ENCODE results near the gene GPR137B. TPM values are rescaled to one million over a fixed set of nuclear protein-coding genes. Genes with fewer than 3 reads are reported as not detected.
A peak's percentile ranks its signal among the peaks of the same experiment; 100 is the strongest.

Gene GPR137B
- total and polyA plus RNA-seq, 8 donors: 9.3 to 37.4 (median 12.7) TPM

DNA sequence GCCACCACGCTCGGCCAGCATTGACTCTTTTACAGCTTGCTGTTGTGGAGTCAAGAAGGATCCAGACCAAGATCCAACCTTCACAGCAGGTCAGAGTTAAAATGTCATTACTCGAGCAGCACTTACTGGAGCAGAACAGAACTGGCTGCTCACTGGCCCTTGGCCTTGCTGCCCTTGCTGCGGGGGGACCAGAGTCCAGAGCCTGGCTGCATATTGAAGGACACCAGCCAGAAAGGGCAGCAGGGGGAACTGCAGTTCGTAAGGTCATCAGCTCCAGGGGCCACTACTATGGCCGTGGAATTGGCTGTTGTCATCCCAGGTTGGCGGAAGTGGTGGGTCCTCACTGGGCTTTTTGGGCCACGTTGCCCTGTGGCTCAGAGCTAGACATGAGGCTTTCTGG, 15.3 kb upstream of the GPR137B start:
- ATAC-seq: no peak
- intact Hi-C loops (cut with DNase I): no loop called here

DNA sequence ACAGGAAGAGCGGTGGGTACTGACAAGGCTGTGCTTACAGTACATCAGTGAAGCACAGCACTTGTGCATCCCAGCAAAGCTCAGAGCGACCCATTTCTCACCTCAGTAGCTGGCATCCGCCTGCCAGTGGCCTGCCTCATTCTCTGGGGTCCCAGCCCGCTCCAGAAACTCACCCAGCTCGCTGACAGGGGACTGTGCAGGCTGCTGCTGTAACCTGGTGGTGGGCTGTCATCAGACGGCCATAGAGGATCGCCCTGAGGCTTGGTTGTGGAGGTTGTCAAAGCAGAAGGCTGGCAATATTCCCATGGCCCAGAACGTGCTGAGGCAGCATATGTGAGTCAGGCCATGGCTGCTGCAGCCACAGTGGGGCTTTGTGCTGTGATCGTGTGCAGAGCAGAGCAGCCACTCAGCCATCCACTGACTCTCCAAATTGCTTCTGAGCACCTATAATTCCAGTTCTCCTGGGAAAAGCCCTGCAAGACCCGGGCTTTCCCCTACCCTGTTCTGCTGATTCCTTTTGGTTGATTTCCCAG, 13.6 kb upstream of the GPR137B start:
- intact Hi-C loops (cut with DNase I): no loop called here
- DNase-seq (peak in 1 of 4 donors; percentile 37), ATAC-seq (peak; percentile 49)
- no peaks in the 10 kb centered on the region for H3K9me3 ChIP-seq
- no peaks in the 10 kb centered on the region for H3K4me1 ChIP-seq
- H3K27me3 ChIP-seq: peaks cover 0 to 12% of the 10 kb centered on the region in 2 donors
- no peak overlapping the region for H3K27ac ChIP-seq
- TF ChIP-seq, protein P1, sequence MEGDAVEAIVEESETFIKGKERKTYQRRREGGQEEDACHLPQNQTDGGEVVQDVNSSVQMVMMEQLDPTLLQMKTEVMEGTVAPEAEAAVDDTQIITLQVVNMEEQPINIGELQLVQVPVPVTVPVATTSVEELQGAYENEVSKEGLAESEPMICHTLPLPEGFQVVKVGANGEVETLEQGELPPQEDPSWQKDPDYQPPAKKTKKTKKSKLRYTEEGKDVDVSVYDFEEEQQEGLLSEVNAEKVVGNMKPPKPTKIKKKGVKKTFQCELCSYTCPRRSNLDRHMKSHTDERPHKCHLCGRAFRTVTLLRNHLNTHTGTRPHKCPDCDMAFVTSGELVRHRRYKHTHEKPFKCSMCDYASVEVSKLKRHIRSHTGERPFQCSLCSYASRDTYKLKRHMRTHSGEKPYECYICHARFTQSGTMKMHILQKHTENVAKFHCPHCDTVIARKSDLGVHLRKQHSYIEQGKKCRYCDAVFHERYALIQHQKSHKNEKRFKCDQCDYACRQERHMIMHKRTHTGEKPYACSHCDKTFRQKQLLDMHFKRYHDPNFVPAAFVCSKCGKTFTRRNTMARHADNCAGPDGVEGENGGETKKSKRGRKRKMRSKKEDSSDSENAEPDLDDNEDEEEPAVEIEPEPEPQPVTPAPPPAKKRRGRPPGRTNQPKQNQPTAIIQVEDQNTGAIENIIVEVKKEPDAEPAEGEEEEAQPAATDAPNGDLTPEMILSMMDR (IDR thresholded peaks at IDR 0.05): no peak
- no peaks in the 10 kb centered on the region for H3K36me3 ChIP-seq
- H3K4me3 ChIP-seq: no peak overlapping the region

More for the DNA sequence above, 15.3 kb upstream of the GPR137B start:
- H3K9me3 ChIP-seq: no peaks in the 10 kb centered on the region
- H3K36me3 ChIP-seq: no peaks in the 10 kb centered on the region
- no peak overlapping the region for H3K4me3 ChIP-seq
- no peaks in the 10 kb centered on the region for H3K4me1 ChIP-seq
- TF ChIP-seq, protein P1 (IDR thresholded peaks at IDR 0.05): no peak
- no peaks in the 10 kb centered on the region for H3K27me3 ChIP-seq
- no peak overlapping the region for H3K27ac ChIP-seq
- no peak for DNase-seq

DNA sequence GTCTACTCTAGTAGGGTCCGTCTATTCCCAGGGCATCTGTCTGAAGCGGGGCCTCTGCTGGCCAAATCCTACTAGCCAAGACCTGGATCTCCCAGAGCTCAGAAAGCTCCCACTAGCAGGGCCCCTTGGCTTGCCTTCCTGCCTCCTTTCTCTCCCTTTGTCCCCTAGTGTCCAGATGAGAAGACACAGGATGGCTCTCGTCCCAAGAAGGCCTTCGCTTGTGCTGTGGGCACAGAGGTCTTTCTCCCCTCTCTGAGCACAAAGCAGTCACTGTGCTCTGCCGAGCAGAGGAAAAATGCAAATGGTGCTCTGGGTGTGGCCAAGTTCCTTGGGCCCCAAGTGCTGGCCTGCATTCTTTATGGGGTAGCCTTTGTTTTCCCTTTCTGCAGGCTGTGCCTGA, 13.0 kb upstream of the GPR137B start:
- Histone ChIP-seq H3K4me3 (no peak overlapping the region), H3K27me3 (peaks cover 0 to 14% of the 10 kb centered on the region in 2 donors), H3K36me3 (no peaks in the 10 kb centered on the region), H3K4me1 (no peaks in the 10 kb centered on the region), H3K9me3 (no peaks in the 10 kb centered on the region), H3K27ac (no peak overlapping the region)
- ATAC-seq (no peak), DNase-seq (no peak)
- intact Hi-C loops (cut with DNase I): no loop called here
- TF ChIP-seq, protein P1 (IDR thresholded peaks at IDR 0.05): no peak

DNA sequence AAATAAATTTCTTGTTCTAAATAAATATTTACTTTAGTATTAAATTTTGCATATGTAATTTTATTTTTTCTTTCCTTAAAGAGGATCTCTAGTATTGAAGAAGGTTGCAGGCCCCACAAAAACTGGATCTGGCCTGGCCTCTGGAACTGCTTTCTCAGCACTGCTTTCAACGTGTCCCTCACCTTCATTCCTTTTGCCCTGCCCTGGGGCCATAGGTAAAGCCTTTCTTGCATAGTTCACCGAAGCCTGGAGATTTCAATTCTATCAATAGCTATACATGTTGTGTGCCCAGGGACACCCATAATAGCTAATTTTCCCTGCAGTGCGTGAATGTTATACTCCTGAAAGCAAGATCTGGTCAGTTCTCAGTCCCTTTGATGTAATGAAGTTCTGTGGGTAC, 12.0 kb upstream of the GPR137B start:
- Histone ChIP-seq H3K4me3 (no peak overlapping the region), H3K36me3 (no peaks in the 10 kb centered on the region), H3K27ac (no peak overlapping the region), H3K9me3 (no peaks in the 10 kb centered on the region), H3K4me1 (no peaks in the 10 kb centered on the region), H3K27me3 (peaks cover 0 to 14% of the 10 kb centered on the region in 2 donors)
- TF ChIP-seq, protein P1 (IDR thresholded peaks at IDR 0.05): no peak
- ATAC-seq (no peak), DNase-seq (no peak)
- intact Hi-C loops (cut with DNase I): no loop called here

DNA sequence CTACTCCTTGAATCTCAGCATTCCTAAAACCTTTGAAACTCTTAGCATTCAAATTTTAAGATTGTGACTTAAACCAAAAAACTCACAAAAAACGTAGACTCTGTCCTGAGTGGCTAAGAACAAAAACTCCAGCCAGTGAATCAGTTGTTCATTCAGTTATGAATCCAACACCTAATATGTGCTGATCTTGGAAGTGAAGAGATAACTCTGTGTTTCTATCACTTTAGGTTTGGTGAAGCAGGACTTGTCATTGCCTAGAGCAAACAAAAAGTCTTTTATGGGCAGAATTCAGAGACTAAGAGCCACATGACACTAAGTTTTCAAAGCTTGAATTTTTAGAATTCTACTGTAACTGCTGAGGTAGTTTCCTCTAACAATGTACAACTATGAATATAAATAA, 10.4 kb upstream of the GPR137B start:
- no peak for ATAC-seq
- DNase-seq: no peak
- Histone ChIP-seq H3K4me3 (no peak overlapping the region), H3K9me3 (no peaks in the 10 kb centered on the region), H3K27ac (no peak overlapping the region), H3K36me3 (no peaks in the 10 kb centered on the region), H3K27me3 (peaks cover 0 to 14% of the 10 kb centered on the region in 2 donors), H3K4me1 (no peaks in the 10 kb centered on the region)
- TF ChIP-seq, protein P1 (IDR thresholded peaks at IDR 0.05): no peak
- intact Hi-C loops (cut with DNase I): no loop called here

All from left lung (tissue), 10 donors.